ENCODE results near the gene SDSL. TPM values are rescaled to one million over a fixed set of nuclear protein-coding genes. Genes with fewer than 3 reads are reported as not detected.
A peak's percentile ranks its signal among the peaks of the same experiment; 100 is the strongest.

Gene SDSL
- total RNA-seq, 1 experiment from 2014 or later, result 18.5 TPM

DNA sequence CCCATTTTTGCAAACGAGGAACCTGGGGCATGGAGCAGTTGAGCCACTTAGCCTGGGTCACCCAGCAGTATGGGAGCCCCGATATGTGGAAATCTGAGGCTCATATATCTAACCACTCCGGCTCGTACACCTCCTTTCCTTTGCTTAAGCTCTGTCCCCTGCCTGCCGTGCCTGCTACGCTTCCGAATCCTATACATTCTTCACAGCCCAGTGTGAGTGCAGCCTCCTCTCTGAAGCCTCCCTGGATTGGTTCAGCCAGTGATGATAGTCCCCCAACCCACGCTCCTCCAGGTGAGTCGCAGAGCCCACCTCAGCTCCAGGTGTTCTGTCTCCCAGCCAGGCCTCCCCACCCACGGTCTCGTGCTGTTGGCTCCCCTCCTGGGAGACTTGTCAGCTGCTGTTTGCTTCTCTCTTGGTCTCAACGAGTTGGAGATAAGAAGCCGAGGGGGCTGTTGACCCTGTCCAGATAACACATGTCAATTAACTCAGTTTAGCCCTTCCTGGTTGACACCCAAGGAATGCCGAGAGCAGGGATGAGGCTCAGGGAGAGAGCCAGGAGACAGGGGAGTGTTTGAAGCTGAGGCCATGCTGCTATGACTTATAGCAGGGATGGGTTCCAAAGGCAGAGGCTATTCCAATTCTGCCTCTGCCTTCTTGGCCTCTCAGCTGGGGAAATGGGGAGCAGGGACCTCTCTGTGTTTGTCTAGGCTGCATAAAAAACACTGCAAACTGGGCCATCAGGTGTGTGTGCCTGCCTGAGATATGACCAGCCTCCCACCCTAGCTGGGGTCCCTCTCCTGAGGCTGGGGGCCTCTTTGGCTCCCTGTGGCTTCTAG lies 19.0 kb downstream of the SDSL start:
- no peak for DNase-seq (ENCODE audit: low spot score)
- in situ Hi-C loops (cut with HindIII; ENCODE audit: low sequenced_read_pairs), result no loop called here

DNA sequence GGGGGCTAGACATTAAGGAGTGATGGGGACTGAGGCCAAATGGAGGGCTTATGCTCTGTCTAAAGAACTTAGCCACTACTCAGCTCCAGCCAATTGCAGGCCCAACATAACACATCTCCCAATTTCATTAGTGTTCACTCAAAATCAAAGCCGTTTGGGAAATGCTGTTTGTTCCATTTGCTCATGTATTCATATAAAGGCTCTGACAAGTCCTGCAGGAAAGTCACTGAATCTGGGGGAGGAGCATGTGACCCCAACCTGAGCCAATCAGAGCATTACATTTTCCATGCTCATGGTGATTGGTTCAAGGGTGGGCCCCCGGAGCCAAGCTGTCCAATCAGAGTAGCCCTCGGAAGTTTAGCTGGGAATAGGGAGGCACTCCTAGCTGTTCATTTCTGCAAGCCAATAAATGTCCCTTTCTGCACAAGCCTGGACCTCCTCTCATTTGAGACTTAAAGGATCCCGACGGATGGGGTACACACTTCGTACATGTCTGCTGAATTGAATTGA lies 20.9 kb downstream of the SDSL start:
- no peak for DNase-seq (ENCODE audit: low spot score)

DNA sequence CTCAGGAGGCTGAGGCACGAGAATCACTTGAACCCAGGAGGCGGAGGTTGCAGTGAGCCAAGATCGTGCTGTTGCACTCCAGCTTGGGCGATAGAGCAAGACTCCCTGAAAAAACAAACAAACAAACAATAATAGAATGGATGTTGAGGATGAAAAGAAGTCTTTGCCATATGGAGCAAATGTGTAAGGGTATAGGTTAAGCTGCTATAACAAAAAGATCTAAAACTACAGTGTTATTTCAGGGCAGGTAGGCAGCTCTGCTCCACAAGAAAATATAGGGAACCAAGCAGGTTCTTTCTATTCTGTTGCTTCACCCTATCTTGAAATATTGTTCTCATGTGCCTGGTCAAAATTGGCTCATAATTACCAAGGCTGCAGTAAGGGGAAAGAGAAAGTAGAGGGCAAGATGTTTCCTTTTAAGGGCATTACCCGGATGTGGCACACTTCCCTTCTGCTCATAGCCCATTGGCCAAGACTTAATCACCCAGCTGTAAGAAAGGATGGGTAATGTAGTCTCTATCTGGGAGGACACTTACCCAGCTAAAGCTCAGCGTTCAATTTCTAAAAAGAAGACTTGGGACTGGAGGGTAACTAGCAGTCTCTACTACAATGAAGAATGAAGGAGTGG lies 23.5 kb downstream of the SDSL start:
- no peak for DNase-seq (ENCODE audit: low spot score)
- in situ Hi-C loops (cut with HindIII; ENCODE audit: low sequenced_read_pairs), result no loop called here

More for the DNA sequence above, 20.9 kb downstream of the SDSL start:
- in situ Hi-C loops (cut with HindIII; ENCODE audit: low sequenced_read_pairs), result no loop called here

DNA sequence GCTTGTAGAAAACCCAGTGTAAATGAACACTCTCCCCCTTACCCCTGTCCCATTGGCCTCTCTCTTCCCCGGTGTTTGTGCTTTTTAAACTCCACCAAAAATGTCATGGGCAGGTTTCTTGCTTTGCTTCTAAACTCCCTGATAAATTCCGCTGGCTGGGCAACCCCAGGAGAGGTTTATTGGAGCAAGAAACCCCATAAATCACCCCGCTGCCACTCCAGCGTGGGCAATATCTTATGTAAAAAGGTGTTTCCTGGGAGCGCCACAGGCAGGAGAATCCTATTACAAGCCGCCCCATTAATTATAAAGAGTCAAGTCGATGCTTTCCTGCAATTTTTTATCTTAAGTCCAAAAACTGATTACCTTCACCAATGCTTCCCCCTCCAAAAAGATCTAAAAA lies 26.7 kb downstream of the SDSL start:
- in situ Hi-C loops (cut with HindIII; ENCODE audit: low sequenced_read_pairs), result no loop called here
- DNase-seq (ENCODE audit: low spot score), result no peak

DNA sequence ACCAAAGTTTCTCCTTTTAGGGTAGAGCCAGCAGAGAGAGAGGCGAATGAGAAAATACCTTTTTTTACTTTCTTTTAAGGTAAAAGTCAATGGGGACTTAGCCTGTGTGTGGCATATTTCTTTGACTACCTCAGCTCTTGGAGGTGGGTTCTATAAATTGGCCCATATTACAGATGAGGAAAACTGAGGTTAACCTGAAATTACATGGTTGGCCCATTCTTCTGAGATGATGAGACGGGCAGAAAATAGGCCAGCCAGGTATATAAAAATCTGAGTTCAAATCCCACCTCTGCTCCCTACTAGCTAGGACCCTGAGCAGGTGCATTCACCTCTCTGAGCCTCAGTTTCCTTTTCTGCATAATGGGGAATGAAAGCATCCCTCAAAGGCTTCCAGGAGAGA lies 27.1 kb downstream of the SDSL start:
- in situ Hi-C loops (cut with HindIII; ENCODE audit: low sequenced_read_pairs), result no loop called here
- no peak for DNase-seq (ENCODE audit: low spot score)

DNA sequence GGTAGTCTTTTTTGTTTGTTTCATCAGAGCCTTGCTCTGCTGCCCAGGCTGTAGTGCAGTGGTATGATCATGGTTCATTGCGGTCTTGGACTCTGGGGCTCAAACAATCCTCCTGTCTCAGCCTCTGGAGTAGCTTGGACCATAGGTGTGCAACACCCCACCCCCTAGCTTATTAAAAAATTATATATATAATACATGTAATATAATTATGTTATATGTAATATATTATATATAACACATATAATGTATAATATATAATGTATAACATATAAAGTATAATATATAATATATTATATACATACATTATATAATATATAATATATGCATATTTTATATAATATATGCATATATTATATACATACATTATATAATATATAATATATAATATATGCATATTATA lies 27.7 kb downstream of the SDSL start:
- in situ Hi-C loops (cut with HindIII; ENCODE audit: low sequenced_read_pairs), result no loop called here
- no peak for DNase-seq (ENCODE audit: low spot score)

DNA sequence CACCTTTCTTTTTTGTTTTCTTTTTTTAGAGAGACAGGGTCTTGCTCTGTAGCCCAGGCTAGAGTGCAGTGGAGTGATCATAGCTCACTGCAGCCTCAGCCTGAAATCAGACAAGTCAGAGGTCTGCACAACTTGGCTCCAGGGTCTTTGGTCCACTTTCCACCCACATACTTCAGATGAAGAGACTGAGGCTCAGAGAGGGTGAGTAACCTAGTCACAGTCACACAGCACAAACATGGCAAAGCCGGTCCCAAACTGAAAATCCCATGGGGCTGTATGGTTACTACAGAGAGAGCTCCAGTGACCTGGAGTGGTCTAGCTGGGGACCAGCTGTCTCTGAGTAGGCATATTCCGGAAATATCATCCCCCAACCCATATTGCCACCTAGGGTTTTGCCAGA lies 30.3 kb downstream of the SDSL start:
- in situ Hi-C loops (cut with HindIII; ENCODE audit: low sequenced_read_pairs), result no loop called here
- no peak for DNase-seq (ENCODE audit: low spot score)

DNA sequence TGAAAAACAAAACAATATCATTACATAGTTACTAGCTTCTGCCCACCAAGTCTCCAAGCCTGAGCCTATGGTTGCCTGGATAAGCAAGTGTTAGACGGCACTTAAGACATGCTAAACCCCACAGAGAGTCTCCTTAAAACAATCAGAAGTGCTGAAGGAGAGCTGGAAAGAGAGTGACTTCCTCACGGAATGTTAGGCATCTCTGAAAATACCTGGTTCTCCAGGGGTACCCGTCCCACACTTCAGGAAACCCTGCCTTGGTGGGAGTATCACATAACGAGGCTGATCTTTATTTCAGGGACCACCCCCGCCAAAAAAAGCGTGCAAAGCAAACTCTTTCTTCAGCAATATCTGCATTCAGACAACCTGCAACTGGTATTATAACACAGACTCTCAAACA lies 31.1 kb downstream of the SDSL start:
- DNase-seq (ENCODE audit: low spot score), result no peak
- in situ Hi-C loops (cut with HindIII; ENCODE audit: low sequenced_read_pairs), result no loop called here

DNA sequence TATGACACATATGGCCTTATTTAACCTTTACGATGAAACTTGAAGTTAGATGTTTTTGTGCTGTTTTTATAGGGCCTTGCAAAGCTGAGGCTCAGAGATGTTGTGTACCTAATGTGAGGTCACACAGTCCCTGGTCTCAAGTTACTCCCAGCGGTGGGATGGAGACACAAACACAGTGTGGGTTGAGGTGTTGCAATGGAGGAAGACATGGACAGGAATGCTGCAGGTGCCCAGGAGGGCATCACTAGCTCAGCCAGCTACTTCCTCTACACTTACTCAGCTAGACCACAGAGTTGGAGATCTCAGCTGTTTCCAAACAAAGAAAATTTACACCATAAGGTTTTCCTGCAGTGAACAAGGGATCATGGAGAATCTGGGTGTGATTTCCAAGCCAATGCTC lies 34.0 kb downstream of the SDSL start:
- DNase-seq (ENCODE audit: low spot score), result no peak
- in situ Hi-C loops (cut with HindIII; ENCODE audit: low sequenced_read_pairs), result no loop called here

DNA sequence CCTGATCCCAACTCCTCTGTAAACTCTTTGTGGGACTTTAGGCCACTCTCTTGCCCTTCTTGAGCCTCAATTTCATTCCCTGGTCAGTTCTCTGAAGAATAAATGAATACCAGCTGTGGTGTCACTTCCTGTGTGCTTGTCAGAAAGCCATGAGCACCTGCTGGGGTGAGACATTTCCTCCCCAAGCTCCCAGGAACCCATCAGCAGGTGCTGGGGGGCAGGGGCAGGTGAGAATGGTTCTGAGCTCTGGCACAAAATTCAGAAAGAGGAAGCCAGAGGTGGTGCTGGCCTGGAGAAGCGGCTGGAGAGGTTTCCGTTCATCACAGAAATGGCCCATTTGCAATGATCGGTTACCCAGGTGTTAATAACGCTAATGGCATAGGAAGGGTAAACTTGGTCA lies 34.6 kb downstream of the SDSL start:
- no peak for DNase-seq (ENCODE audit: low spot score)
- in situ Hi-C loops (cut with HindIII; ENCODE audit: low sequenced_read_pairs), result no loop called here

DNA sequence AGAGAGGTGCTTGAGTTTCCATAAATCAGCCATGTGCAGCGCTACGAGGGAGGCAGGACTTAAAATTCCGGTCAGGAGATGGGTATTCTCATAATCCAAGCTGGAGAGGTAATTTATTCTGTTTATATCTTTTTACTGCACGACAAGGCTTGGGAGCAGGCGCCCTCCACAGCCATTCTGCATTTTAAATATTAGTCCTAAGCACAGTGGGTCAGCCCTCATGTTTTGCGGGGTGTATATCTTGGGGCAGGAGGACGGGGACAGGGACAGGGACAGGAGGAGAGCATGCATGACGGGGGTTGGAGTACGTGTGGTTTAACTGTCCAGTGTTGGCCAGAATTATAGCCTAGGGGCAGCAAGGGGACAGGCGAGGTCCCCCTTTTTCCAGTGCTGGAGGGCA lies 35.0 kb downstream of the SDSL start:
- DNase-seq (ENCODE audit: low spot score), result no peak
- in situ Hi-C loops (cut with HindIII; ENCODE audit: low sequenced_read_pairs), result no loop called here

DNA sequence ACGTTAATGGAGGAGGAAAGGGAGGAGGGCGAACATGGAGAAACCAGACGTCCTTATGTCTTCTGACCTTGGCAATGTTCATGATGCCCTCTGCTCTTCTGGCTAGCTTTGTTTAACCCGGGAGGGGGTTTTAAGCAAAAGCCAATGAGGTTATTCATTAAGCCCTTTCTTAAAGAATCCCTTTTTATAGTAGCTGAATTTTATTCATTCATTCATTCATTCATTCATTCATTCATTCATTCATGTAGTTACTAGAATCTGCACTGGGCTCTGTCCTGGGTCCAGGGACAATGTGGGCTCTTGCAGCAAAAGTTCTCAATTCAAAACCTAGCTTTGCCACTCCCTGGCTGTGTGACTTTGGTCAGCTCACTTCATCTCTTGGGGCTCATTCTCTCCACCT lies 35.5 kb downstream of the SDSL start:
- in situ Hi-C loops (cut with HindIII; ENCODE audit: low sequenced_read_pairs), result no loop called here

DNA sequence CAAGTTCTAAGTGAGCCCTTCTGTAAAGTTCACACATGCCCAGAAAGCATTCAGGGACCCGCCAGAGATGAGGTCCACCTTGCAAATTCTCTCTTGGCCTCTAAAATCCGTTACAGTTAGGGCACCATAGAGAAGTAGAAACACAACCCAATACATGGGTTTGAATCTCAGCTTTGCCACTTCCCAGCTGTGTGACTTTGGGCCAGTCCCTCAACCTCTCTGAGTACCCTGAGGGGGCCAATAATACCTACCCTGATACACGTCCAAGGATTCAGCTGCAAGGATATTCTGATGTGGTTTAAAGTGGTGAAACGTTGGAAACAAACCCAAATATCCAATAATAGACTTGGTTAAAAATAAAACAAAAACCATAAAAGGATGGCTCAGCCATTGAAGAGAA lies 37.8 kb downstream of the SDSL start:
- in situ Hi-C loops (cut with HindIII; ENCODE audit: low sequenced_read_pairs), result no loop called here
- DNase-seq (ENCODE audit: low spot score), result no peak

More for the DNA sequence above, 35.5 kb downstream of the SDSL start:
- DNase-seq (ENCODE audit: low spot score), result no peak

DNA sequence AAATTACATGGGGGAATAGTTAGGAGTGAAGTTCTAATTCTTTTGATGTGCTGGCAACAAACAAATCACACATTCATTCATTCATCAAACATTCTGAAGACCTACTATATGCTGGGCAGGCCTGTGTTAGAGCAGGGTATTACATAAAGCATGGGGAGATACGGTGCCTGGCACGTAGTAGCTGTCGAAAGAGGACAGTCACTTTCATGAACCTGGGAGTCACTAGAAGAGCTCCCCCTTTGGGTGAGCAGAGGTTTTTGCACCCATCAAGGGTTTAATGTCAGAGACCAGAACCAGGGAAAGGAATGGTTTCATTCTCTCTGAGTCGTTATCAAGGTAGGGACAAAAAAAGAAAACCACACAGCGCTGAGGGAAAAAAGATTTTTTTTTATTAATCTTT lies 39.5 kb downstream of the SDSL start:
- in situ Hi-C loops (cut with HindIII; ENCODE audit: low sequenced_read_pairs), result no loop called here

DNA sequence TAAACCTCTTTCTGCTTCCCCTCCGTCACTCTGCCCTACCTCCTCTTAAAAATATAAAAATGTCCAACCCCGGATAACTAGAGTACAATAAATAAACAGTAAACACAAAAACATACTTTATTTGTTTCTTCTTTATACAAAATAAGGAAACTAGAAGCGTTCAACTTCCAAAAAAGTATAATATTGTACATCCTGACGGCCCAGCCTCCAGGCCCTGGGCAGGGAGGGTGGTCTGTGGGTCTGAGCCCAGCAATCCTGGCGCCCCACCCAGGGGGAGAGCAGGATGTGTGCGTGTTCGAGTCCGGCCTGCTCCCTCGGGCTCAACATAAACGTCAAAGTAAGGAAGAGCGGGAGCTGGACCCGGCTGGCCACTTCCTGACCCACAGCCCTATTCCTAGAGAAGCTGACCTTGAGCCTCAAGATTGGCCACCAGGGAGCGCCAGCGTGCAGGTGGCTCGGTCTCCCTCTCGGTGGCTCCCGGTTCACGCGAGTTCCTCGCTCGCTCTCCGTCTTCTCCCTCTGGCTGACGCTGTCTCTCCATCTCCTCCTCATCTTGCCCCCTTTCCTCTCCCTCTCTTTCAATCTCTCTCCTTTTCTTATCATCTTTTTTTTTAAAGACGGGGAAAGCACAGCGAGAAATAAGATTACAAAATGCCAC lies 40.1 kb downstream of the SDSL start:
- peak; percentile 82 for DNase-seq (ENCODE audit: low spot score)
- in situ Hi-C loops (cut with HindIII; ENCODE audit: low sequenced_read_pairs), result no loop called here

More for the DNA sequence above, 39.5 kb downstream of the SDSL start:
- DNase-seq (ENCODE audit: low spot score), result no peak

DNA sequence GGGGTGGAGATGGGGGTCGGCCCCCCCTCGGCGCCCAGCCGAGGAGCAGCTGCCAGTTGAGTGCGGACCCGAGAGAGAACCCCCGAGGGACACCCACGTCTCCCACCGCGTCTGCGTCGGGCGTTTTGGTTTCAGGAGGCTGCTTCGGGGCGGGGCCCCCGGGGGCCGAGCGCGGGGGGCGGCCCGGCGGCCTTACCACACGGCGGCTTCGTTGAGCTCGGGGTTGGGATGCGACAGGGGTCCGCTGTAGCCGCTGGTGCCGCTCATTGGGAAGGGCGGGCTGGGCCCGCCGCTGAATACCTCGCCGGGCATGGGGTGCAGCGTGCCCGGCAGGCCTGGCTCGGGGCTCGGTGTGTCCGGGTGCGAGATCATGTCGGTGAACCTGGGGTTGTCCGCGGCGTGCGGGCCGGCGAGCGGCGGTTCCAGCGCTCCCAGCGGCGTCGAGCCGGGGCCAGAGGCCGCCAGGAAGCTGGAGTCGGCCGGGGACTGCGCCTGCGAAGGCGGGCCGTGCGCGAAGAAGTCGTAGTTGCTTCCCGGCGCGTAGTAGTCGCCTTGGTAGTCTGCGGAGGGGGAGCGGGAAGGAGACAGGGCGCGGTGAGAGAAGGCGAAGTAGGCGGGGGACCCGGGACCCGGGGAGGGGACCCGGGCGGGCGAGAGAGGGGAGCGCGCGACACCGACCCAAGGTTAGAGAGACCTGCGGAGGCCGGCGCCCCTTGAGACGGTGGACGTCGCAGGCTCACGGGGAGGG lies 41.0 kb downstream of the SDSL start:
- in situ Hi-C loops (cut with HindIII; ENCODE audit: low sequenced_read_pairs), result no loop called here

DNA sequence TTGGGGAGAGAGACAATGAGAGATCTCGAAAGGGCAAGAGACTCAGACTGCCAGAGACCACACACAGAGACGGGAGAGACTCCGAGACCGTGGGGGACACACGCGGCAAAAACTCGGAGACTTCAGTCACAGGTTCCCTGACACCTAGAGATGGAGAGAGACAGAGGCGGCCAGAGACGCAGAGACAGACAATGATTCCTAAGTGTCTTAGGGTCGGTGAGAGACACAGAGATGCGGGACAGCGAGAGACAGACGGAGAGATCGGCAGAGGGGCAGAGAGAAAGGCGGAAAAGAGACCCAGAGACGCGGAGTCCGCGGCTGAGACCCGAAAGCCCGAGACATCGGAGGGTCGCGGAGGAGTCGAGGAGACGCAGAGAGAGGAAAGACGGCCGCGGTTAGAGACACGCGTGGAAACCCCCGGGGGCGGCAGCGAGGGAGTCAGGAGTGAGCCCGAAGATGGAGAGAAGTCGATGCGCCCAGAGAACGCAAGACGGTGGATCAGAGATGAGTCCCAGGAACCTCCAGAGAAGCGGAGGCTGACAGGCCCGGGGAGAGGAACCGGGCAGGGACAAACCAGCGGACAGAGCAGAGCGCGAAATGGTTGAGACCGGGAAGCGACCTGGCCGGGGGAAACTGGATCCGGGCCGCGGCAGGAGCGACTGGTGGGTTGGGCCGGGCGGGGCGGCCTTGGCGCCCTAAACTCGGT lies 41.7 kb downstream of the SDSL start:
- peak; percentile 29 for DNase-seq (ENCODE audit: low spot score)
- in situ Hi-C loops (cut with HindIII; ENCODE audit: low sequenced_read_pairs), result no loop called here

More for the DNA sequence above, 41.0 kb downstream of the SDSL start:
- no peak for DNase-seq (ENCODE audit: low spot score)

DNA sequence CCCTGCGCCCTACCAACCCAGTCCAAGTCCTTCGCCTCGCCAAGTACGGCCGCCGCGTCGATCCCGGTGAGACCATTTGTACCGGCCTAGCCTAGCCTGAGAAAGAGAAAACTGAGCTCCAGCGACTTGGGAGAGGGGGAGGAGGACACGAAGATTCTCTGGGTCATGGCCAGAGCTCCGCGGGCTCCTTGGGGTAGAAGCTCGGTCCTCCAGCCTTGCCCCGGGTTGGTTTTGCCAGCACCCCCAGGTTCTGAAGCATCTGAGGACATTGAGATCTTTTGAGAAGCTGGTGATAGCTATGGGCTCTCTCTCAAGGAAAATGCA lies 42.2 kb downstream of the SDSL start:
- DNase-seq (ENCODE audit: low spot score), result no peak
- in situ Hi-C loops (cut with HindIII; ENCODE audit: low sequenced_read_pairs), result no loop called here
